ENCODE measurements around the gene SLC22A25. TPM values are rescaled to one million over a fixed set of nuclear protein-coding genes. Genes with fewer than 3 reads are reported as not detected.
"Not testable (repeated sequence)": the region's sequence is repeated elsewhere in the genome, so short reads cannot be mapped to it uniquely, and the experiment has no call there.

SLC22A25 gene
- total RNA-seq, 1 experiment from 2014 or later = not detected

- Mint-ChIP-seq H3K9me3 (ENCODE audit: unreplicated experiment) (peaks cover 7% of the 10 kb centered on the region), H3K27me3 (ENCODE audit: insufficient read depth, unreplicated experiment) (peaks cover 9% of the 10 kb centered on the region), H3K4me3 (ENCODE audit: unreplicated experiment) (no peak overlapping the region), H3K27ac (ENCODE audit: low read depth, unreplicated experiment) (no peak overlapping the region), H3K36me3 (ENCODE audit: insufficient read depth, unreplicated experiment) (no peaks in the 10 kb centered on the region), H3K4me1 (ENCODE audit: insufficient read depth, unreplicated experiment) (no peaks in the 10 kb centered on the region)
- no TSS peak for BruUV-seq (replicated peaks)
- CTCF ChIA-PET = interaction anchor here (0.5 kb wide), 1 partner anchor 230 kb away, joined by 5 read pairs; no protein-coding TSS in a partner anchor
- intact Hi-C loops (cut with micrococcal nuclease) = no loop called here
- TF ChIP-seq CTCF (IDR thresholded peaks at IDR 0.05; ENCODE audit: unreplicated experiment) = no peak
- DNase-seq (ENCODE audit: unreplicated experiment) = no peak
- POLR2A ChIA-PET = no interaction called here
These were observed 3.3 kb downstream of the SLC22A25 start for GRCh38 chr11:63240098-63240497.

GRCh38 chr11:63239254-63239653 lies 4.1 kb downstream of the SLC22A25 start:
- no peaks in the 10 kb centered on the region for H3K4me1 Mint-ChIP-seq (ENCODE audit: insufficient read depth, unreplicated experiment)
- no peaks in the 10 kb centered on the region for H3K36me3 Mint-ChIP-seq (ENCODE audit: insufficient read depth, unreplicated experiment)
- DNase-seq (ENCODE audit: unreplicated experiment) = no peak
- ChIA-PET POLR2A (no interaction called here), CTCF (no interaction called here)
- H3K9me3 Mint-ChIP-seq (ENCODE audit: unreplicated experiment) = peaks cover 7% of the 10 kb centered on the region
- TF ChIP-seq CTCF (IDR thresholded peaks at IDR 0.05; ENCODE audit: unreplicated experiment) = no peak
- BruUV-seq (replicated peaks) = no TSS peak
- intact Hi-C loops (cut with micrococcal nuclease) = no loop called here
- no peak overlapping the region for H3K4me3 Mint-ChIP-seq (ENCODE audit: unreplicated experiment)
- peaks cover 11% of the 10 kb centered on the region for H3K27me3 Mint-ChIP-seq (ENCODE audit: insufficient read depth, unreplicated experiment)
- no peak overlapping the region for H3K27ac Mint-ChIP-seq (ENCODE audit: low read depth, unreplicated experiment)

GRCh38 chr11:63237413-63237812 lies 6.0 kb downstream of the SLC22A25 start:
- BruUV-seq (replicated peaks) = no TSS peak
- H3K27me3 Mint-ChIP-seq (ENCODE audit: insufficient read depth, unreplicated experiment) = peaks cover 25% of the 10 kb centered on the region
- TF ChIP-seq CTCF (IDR thresholded peaks at IDR 0.05; ENCODE audit: unreplicated experiment) = no peak
- H3K27ac Mint-ChIP-seq (ENCODE audit: low read depth, unreplicated experiment) = no peak overlapping the region
- no peak for DNase-seq (ENCODE audit: unreplicated experiment)
- peaks cover 7% of the 10 kb centered on the region for H3K9me3 Mint-ChIP-seq (ENCODE audit: unreplicated experiment)
- H3K36me3 Mint-ChIP-seq (ENCODE audit: insufficient read depth, unreplicated experiment) = no peaks in the 10 kb centered on the region
- no peak overlapping the region for H3K4me3 Mint-ChIP-seq (ENCODE audit: unreplicated experiment)
- ChIA-PET POLR2A (no interaction called here), CTCF (no interaction called here)
- no peaks in the 10 kb centered on the region for H3K4me1 Mint-ChIP-seq (ENCODE audit: insufficient read depth, unreplicated experiment)
- intact Hi-C loops (cut with micrococcal nuclease) = no loop called here

GRCh38 chr11:63235471-63236461 lies 7.6 kb downstream of the SLC22A25 start:
- BruUV-seq (replicated peaks); H3K4me1 Mint-ChIP-seq (ENCODE audit: insufficient read depth, unreplicated experiment); intact Hi-C loops (cut with micrococcal nuclease); POLR2A ChIA-PET; H3K27ac Mint-ChIP-seq (ENCODE audit: low read depth, unreplicated experiment); H3K9me3 Mint-ChIP-seq (ENCODE audit: unreplicated experiment); DNase-seq (ENCODE audit: unreplicated experiment); H3K4me3 Mint-ChIP-seq (ENCODE audit: unreplicated experiment); H3K36me3 Mint-ChIP-seq (ENCODE audit: insufficient read depth, unreplicated experiment): not testable (repeated sequence)
- H3K27me3 Mint-ChIP-seq (ENCODE audit: insufficient read depth, unreplicated experiment) = peaks cover 32% of the 10 kb centered on the region
- CTCF ChIA-PET = interaction anchor here (0.9 kb wide), 1 partner anchor 23 kb away, joined by 3 read pairs; no protein-coding TSS in a partner anchor

All from MCF 10A (cell line).